HEK293T (cell line): ENCODE results near the gene MYORG.

Source experiments
- CTCF ChIA-PET: fragments of 350-600 bp; formaldehyde crosslinking; extraction: SDS; loops from one replicate; lab custom pipeline; 2021; ENCODE audit warnings: antibody characterized with exemption, inconsistent platforms; lab: Yijun Ruan, JAX
- POLR2A ChIA-PET: fragments of 350-600 bp; formaldehyde crosslinking; extraction: SDS; loops from one replicate; lab custom pipeline; 2020; ENCODE audit warnings: antibody characterized with exemption, inconsistent platforms; lab: Yijun Ruan, JAX
- DNase-seq: peaks from one replicate; pipeline ENCODE4 v3.0.0; 2012; ENCODE audit warnings: mixed read lengths; ENCODE audit errors: extremely low spot score
- ARNT ChIP-seq: fragments of 450-650 bp; IDR thresholded peaks from 2 replicates; pipeline ENCODE4 v1.6.1; 2017; ENCODE audit warnings: mild to moderate bottlenecking
- BHLHE40 ChIP-seq: fragments of 450-650 bp; IDR thresholded peaks from 2 replicates; pipeline ENCODE4 v1.6.1; 2016; ENCODE audit warnings: mild to moderate bottlenecking, moderate library complexity, borderline replicate concordance
- CTBP1 ChIP-seq: fragments of 450-650 bp; IDR thresholded peaks from 2 replicates; pipeline ENCODE4 v1.6.1; 2016; ENCODE audit warnings: borderline replicate concordance
- ELF4 ChIP-seq: fragments of 450-650 bp; IDR thresholded peaks from 2 replicates; pipeline ENCODE4 v1.6.1; 2017; ENCODE audit warnings: antibody characterized with exemption
- FOXA1 ChIP-seq: fragments of 450-650 bp; IDR thresholded peaks from 2 replicates; pipeline ENCODE4 v1.6.1; 2016; ENCODE audit warnings: mild to moderate bottlenecking
- FOXK2 ChIP-seq: fragments of 450-650 bp; IDR thresholded peaks from 2 replicates; pipeline ENCODE4 v1.6.1; 2016; ENCODE audit warnings: mild to moderate bottlenecking
- FOXM1 ChIP-seq: fragments of 450-650 bp; IDR thresholded peaks from 2 replicates; pipeline ENCODE4 v1.6.1; 2017; ENCODE audit warnings: mild to moderate bottlenecking, borderline replicate concordance
- HDGF ChIP-seq: fragments of 450-650 bp; IDR thresholded peaks from 2 replicates; pipeline ENCODE4 v1.6.1; 2017; ENCODE audit warnings: antibody characterized with exemption, borderline replicate concordance
- L3MBTL2 ChIP-seq: fragments of 450-650 bp; conservative IDR thresholded peaks from 2 replicates; pipeline ENCODE4 v1.6.1; 2016; ENCODE audit warnings: mild to moderate bottlenecking
- LEF1 ChIP-seq: fragments of 450-650 bp; IDR thresholded peaks from 2 replicates; pipeline ENCODE4 v1.6.1; 2017; ENCODE audit warnings: mild to moderate bottlenecking, borderline replicate concordance
- NFRKB ChIP-seq: fragments of 450-650 bp; IDR thresholded peaks from 2 replicates; pipeline ENCODE4 v1.6.1; 2016; ENCODE audit warnings: mild to moderate bottlenecking, moderate library complexity
- PKNOX1 ChIP-seq: fragments of 450-650 bp; IDR thresholded peaks from 2 replicates; pipeline ENCODE4 v1.6.1; 2016
- SP1 ChIP-seq: fragments of 450-650 bp; IDR thresholded peaks from 2 replicates; pipeline ENCODE4 v1.6.1; 2017
- SUZ12 ChIP-seq: fragments of 450-650 bp; IDR thresholded peaks from 2 replicates; pipeline ENCODE4 v1.6.1; 2016; ENCODE audit warnings: mild to moderate bottlenecking
- TARDBP ChIP-seq: fragments of 450-650 bp; IDR thresholded peaks from 2 replicates; pipeline ENCODE4 v1.6.1; 2016
- ZNF384 ChIP-seq: fragments of 450-650 bp; IDR thresholded peaks from 2 replicates; pipeline ENCODE4 v1.6.1; 2016

Gene MYORG

GRCh38 chr9:34326690-34327089 is 50.0 kb downstream of the MYORG start:
- TF ChIP-seq L3MBTL2 = no peak
- TF ChIP-seq FOXM1 = no peak
- TF ChIP-seq LEF1 = no peak
- no peak for TF ChIP-seq SUZ12
- no peak for TF ChIP-seq HDGF
- TF ChIP-seq SP1 = no peak
- no peak for TF ChIP-seq TARDBP
- TF ChIP-seq FOXK2 = no peak
- no peak for TF ChIP-seq BHLHE40
- POLR2A ChIA-PET = no interaction called here
- CTCF ChIA-PET = interaction anchor here (0.6 kb wide), 1 partner anchor 262 kb away, joined by 3 read pairs; no protein-coding TSS in a partner anchor
- no peak for DNase-seq

DNA sequence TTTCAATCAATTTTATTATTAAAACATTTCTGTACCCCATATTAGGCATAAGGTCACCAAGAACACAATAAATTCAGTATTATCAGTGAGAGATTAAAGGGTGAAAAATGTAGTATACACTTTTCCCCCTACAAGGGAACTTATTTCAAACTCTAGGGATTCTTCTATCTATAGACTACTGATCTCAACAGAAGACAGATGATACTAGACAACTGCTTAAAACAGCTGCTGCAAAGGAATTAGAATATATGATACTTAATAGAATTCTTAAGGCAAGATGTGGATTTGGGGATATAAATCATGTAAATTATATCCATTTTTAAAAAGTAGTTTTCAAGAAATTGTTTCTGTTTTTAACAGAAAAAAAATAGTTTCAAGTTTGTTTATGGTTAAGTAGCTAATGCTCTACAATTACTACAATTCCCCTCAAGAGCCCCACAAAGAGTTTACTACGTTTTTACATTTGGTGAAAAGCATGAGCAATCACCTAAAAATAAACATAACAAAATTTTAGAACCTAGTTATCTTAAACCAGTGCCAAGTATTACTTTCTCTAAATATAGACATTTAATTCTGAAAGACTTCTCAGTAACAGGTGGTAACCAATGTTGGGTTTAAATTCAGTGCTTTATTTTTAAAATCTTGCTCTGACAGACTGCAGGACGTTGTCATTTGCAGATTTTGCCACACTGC is 53.7 kb downstream of the MYORG start:
- DNase-seq = no peak
- ChIA-PET CTCF (no interaction called here), POLR2A (no interaction called here)
- TF ChIP-seq SP1 (no peak), ZNF384 (no peak), CTBP1 (no peak), FOXA1 (no peak), ELF4 (no peak), FOXM1 (no peak), SUZ12 (no peak), TARDBP (no peak), ARNT (no peak)

DNA sequence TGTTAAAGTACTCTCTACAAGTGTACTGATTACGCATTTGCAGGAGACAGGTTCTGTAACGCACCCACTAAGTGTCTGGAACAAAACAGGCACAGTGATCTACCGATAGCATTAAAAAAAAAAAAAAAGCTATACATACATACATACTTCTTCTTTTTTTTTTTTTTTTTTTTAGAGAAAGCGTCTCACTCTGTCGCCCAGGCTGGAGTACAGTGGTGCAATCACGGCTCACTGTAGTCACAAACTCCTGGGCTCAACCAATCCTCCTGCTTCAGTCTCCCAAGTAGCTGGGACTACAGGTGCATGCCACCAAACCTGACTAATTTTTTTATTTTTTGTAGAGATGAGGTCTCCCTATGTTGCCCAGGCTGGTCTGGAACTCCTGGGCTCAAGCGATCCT is 55.2 kb downstream of the MYORG start:
- TF ChIP-seq CTBP1 (no peak), NFRKB (no peak), FOXK2 (no peak), BHLHE40 (no peak), ELF4 (no peak), LEF1 (no peak), ARNT (no peak), SUZ12 (no peak), HDGF (no peak), SP1 (no peak), FOXA1 (no peak), FOXM1 (no peak), L3MBTL2 (no peak), ZNF384 (no peak), PKNOX1 (no peak)
- DNase-seq = no peak
- ChIA-PET POLR2A (interaction anchor here (0.5 kb wide), 1 partner anchor 136 kb away, joined by 4 read pairs; no protein-coding TSS in a partner anchor), CTCF (no interaction called here)

- CTCF ChIA-PET = no interaction called here
Measured at GRCh38 chr9:34318163-34318790, 58.4 kb downstream of the MYORG start.

GRCh38 chr9:34317436-34317835 is 59.3 kb downstream of the MYORG start:
- CTCF ChIA-PET = no interaction called here
- POLR2A ChIA-PET = no interaction called here

More at GRCh38 chr9:34318163-34318790, 58.4 kb downstream of the MYORG start:
- no peak for TF ChIP-seq ZNF384
- TF ChIP-seq FOXK2 = no peak
- no peak for TF ChIP-seq FOXA1
- no peak for TF ChIP-seq HDGF
- TF ChIP-seq SP1 = no peak
- TF ChIP-seq LEF1 = no peak
- no peak for TF ChIP-seq TARDBP
- no peak for TF ChIP-seq FOXM1
- no peak for TF ChIP-seq ELF4
- TF ChIP-seq L3MBTL2 = no peak
- no peak for TF ChIP-seq BHLHE40
- TF ChIP-seq NFRKB = no peak
- no peak for TF ChIP-seq SUZ12
- TF ChIP-seq PKNOX1 = no peak
- no peak for TF ChIP-seq CTBP1
- no peak for TF ChIP-seq ARNT
- DNase-seq = no peak
- POLR2A ChIA-PET = no interaction called here

More at GRCh38 chr9:34317436-34317835, 59.3 kb downstream of the MYORG start:
- DNase-seq = no peak
- TF ChIP-seq SP1 (no peak), PKNOX1 (peak; percentile 18; the same call in 1 of the 2 replicates)
